ENCODE measurements around the gene ADAMTS12. TPM values are rescaled to one million over a fixed set of nuclear protein-coding genes. Genes with fewer than 3 reads are reported as not detected.

The ADAMTS12 gene
- total RNA-seq, 1 experiment from 2014 or later = 0.05 TPM

DNA sequence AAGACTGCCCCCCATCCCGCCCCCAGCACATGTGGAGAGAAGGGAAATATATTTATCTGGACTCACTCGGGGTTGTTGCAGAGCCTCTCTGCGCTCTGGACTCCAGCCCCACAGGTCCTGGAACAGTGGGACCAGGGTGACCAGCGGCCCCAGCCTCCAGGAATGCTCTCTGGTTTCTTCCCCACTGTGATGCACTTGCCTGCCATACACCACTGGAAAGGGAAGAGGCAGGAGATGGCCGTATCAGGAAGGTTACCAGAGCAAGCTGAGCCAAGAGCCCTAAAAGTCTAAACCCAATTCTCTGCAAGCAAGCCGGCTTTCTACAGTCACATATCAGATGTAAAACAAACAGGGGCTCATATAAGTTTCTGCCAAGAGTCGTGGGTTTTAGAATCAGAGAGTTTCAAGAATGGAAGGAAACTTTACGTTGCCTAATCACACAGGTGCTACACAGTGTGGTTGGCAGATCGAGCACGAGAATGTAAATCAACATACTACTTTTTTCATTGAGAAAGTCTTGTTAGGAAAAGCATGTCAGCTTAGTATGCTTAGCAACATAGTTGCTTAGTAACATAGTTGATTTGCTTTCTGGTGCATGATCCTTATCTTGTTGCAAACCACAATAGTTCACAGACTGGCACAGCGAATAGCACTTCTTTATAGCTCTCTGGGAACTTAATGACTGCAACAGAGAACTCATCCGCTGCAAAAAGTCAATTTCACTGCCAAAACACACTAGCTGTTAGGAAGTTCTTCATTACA lies 249.9 kb downstream of the ADAMTS12 start:
- ChIA-PET CTCF (no interaction called here), POLR2A (no interaction called here), RAD21 (ENCODE audit: low non-redundant PET in 1 of 2, low total read pairs in 2 of 2, uncharacterized antibody in 2 of 2, unreplicated experiment in 2 of 2) (no interaction called here)
- Histone ChIP-seq H3K4me1 (ENCODE audit: control insufficient read depth in 1 of 2, insufficient read depth in 2 of 2, low read length in 2 of 2) (no peaks in the 10 kb centered on the region), H4K20me1 (ENCODE audit: insufficient read depth) (no peaks in the 10 kb centered on the region; the same call in 1 of the 2 replicates), H3K9ac (ENCODE audit: low read length) (no peak overlapping the region), H3K27me3 (ENCODE audit: insufficient read depth, low read length) (peaks cover 54% of the 10 kb centered on the region), H3K79me2 (ENCODE audit: insufficient read depth, low read length) (no peaks in the 10 kb centered on the region), H2AFZ (ENCODE audit: low read depth, low read length, poor library complexity, severe bottlenecking) (no peak overlapping the region), H3K9me2 (ENCODE audit: insufficient read depth) (no peaks in the 10 kb centered on the region), H3K9me3 (ENCODE audit: control insufficient read depth in 1 of 2, insufficient read depth in 1 of 2, low read depth in 1 of 2, low read length in 2 of 2) (no peaks in the 10 kb centered on the region), H3K4me2 (ENCODE audit: low read length) (no peak overlapping the region), H3K36me3 (ENCODE audit: control insufficient read depth in 1 of 2, insufficient read depth in 2 of 2, low read length in 2 of 2) (no peaks in the 10 kb centered on the region), H3K27ac (ENCODE audit: low read depth, low read length) (no peak overlapping the region), H3K4me3 (replicated peaks in 1 of 2; ENCODE audit: low read depth in 1 of 2, low read length in 2 of 2) (no peak overlapping the region)
- DNase-seq (ENCODE audit: low read depth, low spot score) = no peak
- no peak for ATAC-seq
- BruUV-seq (replicated peaks) = no TSS peak
- TF ChIP-seq SRF (IDR thresholded peaks at IDR 0.05; ENCODE audit: low read depth) (no peak), FOSL1 (IDR thresholded peaks at IDR 0.05; ENCODE audit: low read depth) (no peak), YY1 (IDR thresholded peaks at IDR 0.05; ENCODE audit: extremely low read depth, insufficient replicate concordance, low read depth, low read length) (no peak), CBX3 (IDR thresholded peaks at IDR 0.05; ENCODE audit: low read depth) (no peak)
- TF ChIP-seq, protein P1, sequence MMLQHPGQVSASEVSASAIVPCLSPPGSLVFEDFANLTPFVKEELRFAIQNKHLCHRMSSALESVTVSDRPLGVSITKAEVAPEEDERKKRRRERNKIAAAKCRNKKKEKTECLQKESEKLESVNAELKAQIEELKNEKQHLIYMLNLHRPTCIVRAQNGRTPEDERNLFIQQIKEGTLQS (IDR thresholded peaks at IDR 0.05) = no peak
- intact Hi-C loops (cut with micrococcal nuclease) = no loop called here

GRCh38 chr5:33639474-33639873 lies 252.3 kb downstream of the ADAMTS12 start:
- peaks cover 74% of the 10 kb centered on the region for H3K27me3 ChIP-seq (ENCODE audit: insufficient read depth, low read length)
- BruUV-seq (replicated peaks) = no TSS peak
- intact Hi-C loops (cut with micrococcal nuclease) = no loop called here
- no peak overlapping the region for H3K9ac ChIP-seq (ENCODE audit: low read length)
- no peak for ATAC-seq
- TF ChIP-seq FOSL1 (IDR thresholded peaks at IDR 0.05; ENCODE audit: low read depth) (no peak), EGR1 (IDR thresholded peaks at IDR 0.05; ENCODE audit: low read depth) (no peak), ZFX (IDR thresholded peaks at IDR 0.05) (no peak), CBX3 (IDR thresholded peaks at IDR 0.05; ENCODE audit: low read depth) (no peak), SIN3A (IDR thresholded peaks at IDR 0.05; ENCODE audit: low read depth) (no peak), YY1 (IDR thresholded peaks at IDR 0.05; ENCODE audit: extremely low read depth, insufficient replicate concordance, low read depth, low read length) (no peak), RAD21 (IDR thresholded peaks at IDR 0.05; ENCODE audit: low read depth) (no peak)
- TF ChIP-seq, protein P2, sequence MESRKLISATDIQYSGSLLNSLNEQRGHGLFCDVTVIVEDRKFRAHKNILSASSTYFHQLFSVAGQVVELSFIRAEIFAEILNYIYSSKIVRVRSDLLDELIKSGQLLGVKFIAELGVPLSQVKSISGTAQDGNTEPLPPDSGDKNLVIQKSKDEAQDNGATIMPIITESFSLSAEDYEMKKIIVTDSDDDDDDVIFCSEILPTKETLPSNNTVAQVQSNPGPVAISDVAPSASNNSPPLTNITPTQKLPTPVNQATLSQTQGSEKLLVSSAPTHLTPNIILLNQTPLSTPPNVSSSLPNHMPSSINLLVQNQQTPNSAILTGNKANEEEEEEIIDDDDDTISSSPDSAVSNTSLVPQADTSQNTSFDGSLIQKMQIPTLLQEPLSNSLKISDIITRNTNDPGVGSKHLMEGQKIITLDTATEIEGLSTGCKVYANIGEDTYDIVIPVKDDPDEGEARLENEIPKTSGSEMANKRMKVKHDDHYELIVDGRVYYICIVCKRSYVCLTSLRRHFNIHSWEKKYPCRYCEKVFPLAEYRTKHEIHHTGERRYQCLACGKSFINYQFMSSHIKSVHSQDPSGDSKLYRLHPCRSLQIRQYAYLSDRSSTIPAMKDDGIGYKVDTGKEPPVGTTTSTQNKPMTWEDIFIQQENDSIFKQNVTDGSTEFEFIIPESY (IDR thresholded peaks at IDR 0.05; ENCODE audit: extremely low read depth, insufficient replicate concordance, low read length) = no peak
- TF ChIP-seq, protein P3, sequence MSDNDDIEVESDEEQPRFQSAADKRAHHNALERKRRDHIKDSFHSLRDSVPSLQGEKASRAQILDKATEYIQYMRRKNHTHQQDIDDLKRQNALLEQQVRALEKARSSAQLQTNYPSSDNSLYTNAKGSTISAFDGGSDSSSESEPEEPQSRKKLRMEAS (IDR thresholded peaks at IDR 0.05) = no peak
- no peaks in the 10 kb centered on the region for H3K9me2 ChIP-seq (ENCODE audit: insufficient read depth)
- H2AFZ ChIP-seq (ENCODE audit: low read depth, low read length, poor library complexity, severe bottlenecking) = no peak overlapping the region
- H3K4me2 ChIP-seq (ENCODE audit: low read length) = no peak overlapping the region
- ChIA-PET CTCF (no interaction called here), RAD21 (ENCODE audit: low non-redundant PET in 1 of 2, low total read pairs in 2 of 2, uncharacterized antibody in 2 of 2, unreplicated experiment in 2 of 2) (no interaction called here), POLR2A (no interaction called here)
- no peaks in the 10 kb centered on the region for H3K36me3 ChIP-seq (ENCODE audit: control insufficient read depth in 1 of 2, insufficient read depth in 2 of 2, low read length in 2 of 2)
- H3K27ac ChIP-seq (ENCODE audit: low read depth, low read length) = no peak overlapping the region
- H3K4me3 ChIP-seq (replicated peaks in 1 of 2; ENCODE audit: low read depth in 1 of 2, low read length in 2 of 2) = no peak overlapping the region
- no peaks in the 10 kb centered on the region for H3K4me1 ChIP-seq (ENCODE audit: control insufficient read depth in 1 of 2, insufficient read depth in 2 of 2, low read length in 2 of 2)
- no peak for DNase-seq (ENCODE audit: low read depth, low spot score)
- no peaks in the 10 kb centered on the region; the same call in 1 of the 2 replicates for H4K20me1 ChIP-seq (ENCODE audit: insufficient read depth)
- no peaks in the 10 kb centered on the region for H3K79me2 ChIP-seq (ENCODE audit: insufficient read depth, low read length)
- H3K9me3 ChIP-seq (ENCODE audit: control insufficient read depth in 1 of 2, insufficient read depth in 1 of 2, low read depth in 1 of 2, low read length in 2 of 2) = no peaks in the 10 kb centered on the region

All from HCT116 (cell line).